ENCODE data around the gene TMEM269. TPM values are rescaled to one million over a fixed set of nuclear protein-coding genes. Genes with fewer than 3 reads are reported as not detected.

Gene TMEM269
- total and polyA plus RNA-seq, 10 of the 15 experiments (the other 5 are each of a cell fraction or from before 2014, with no cell fraction given), result 0.02 to 0.26 (median 0.06) TPM; not detected in 2

- in situ Hi-C loops (cut with MboI), result loop anchor here (10.0 kb wide), 1 partner anchor 145 kb away; no protein-coding TSS in a partner anchor
- ChIA-PET POLR2A (no interaction called here), CTCF (interaction anchor here (1.0 kb wide), 1 partner anchor 162 kb away, joined by 3 read pairs; no protein-coding TSS in a partner anchor), RAD21 (ENCODE audit: unreplicated experiment) (no interaction called here), SMC1A (ENCODE audit: uncharacterized antibody, unreplicated experiment) (no interaction called here)
- ATAC-seq (no peak), DNase-seq (ENCODE audit: low read depth, low spot score) (no peak), FAIRE-seq (no peak)
- Histone ChIP-seq H3K4me1 (ENCODE audit: control insufficient read depth, insufficient read depth, low read length) (peaks cover 11% of the 10 kb centered on the region), H3K4me3 (no peak within 1 kb of the TSS), H4K20me1 (ENCODE audit: control insufficient read depth, insufficient read depth) (no peaks in the 10 kb centered on the region), H3K27me3 (replicated peaks in 1 of 2; ENCODE audit: control insufficient read depth in 2 of 2, insufficient read depth in 2 of 2, low read length in 1 of 2) (no peaks in the 10 kb centered on the region), H3K36me3 (ENCODE audit: control insufficient read depth in 2 of 2, insufficient read depth in 2 of 2, low read length in 1 of 2) (no peaks in the 10 kb centered on the region), H3K79me2 (ENCODE audit: control insufficient read depth, insufficient read depth, low read length) (no peaks in the 10 kb centered on the region), H3K9me3 (replicated peaks; ENCODE audit: control insufficient read depth, insufficient read depth, low read length) (no peaks in the 10 kb centered on the region), H3K9ac (ENCODE audit: control insufficient read depth, insufficient read depth, low read length) (no peak within 1 kb of the TSS), H2AFZ (ENCODE audit: control insufficient read depth, low read depth, low read length) (no peak within 1 kb of the TSS), H3K27ac (ENCODE audit: control insufficient read depth, insufficient read depth) (no peak within 1 kb of the TSS), H3K4me2 (ENCODE audit: control insufficient read depth, insufficient read depth) (no peak within 1 kb of the TSS)
- intact Hi-C loops (cut with micrococcal nuclease; ENCODE audit: unreplicated experiment), result no loop called here
- WGBS (ENCODE audit: insufficient coverage, insufficient replicate concordance, low lambda C conversion rate, missing lambda C conversion rate), result 54% methylated on average over 25 of the region's 27 CpGs
- BruUV-seq (replicated peaks), result no TSS peak
- TF ChIP-seq, protein P1, sequence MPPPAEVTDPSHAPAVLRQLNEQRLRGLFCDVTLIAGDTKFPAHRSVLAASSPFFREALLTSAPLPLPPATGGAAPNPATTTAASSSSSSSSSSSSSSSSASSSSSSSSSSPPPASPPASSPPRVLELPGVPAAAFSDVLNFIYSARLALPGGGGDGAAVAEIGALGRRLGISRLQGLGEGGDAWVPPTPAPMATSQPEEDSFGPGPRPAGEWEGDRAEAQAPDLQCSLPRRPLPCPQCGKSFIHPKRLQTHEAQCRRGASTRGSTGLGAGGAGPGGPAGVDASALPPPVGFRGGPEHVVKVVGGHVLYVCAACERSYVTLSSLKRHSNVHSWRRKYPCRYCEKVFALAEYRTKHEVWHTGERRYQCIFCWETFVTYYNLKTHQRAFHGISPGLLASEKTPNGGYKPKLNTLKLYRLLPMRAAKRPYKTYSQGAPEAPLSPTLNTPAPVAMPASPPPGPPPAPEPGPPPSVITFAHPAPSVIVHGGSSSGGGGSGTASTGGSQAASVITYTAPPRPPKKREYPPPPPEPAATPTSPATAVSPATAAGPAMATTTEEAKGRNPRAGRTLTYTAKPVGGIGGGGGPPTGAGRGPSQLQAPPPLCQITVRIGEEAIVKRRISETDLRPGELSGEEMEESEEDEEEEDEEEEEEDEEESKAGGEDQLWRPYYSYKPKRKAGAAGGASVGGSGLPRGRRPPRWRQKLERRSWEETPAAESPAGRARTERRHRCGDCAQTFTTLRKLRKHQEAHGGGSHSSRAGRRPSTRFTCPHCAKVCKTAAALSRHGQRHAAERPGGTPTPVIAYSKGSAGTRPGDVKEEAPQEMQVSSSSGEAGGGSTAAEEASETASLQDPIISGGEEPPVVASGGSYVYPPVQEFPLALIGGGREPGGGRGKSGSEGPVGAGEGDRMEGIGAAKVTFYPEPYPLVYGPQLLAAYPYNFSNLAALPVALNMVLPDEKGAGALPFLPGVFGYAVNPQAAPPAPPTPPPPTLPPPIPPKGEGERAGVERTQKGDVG (CRISPR knock-in tag; IDR thresholded peaks at IDR 0.05), result no peak
- TF ChIP-seq, protein P2, sequence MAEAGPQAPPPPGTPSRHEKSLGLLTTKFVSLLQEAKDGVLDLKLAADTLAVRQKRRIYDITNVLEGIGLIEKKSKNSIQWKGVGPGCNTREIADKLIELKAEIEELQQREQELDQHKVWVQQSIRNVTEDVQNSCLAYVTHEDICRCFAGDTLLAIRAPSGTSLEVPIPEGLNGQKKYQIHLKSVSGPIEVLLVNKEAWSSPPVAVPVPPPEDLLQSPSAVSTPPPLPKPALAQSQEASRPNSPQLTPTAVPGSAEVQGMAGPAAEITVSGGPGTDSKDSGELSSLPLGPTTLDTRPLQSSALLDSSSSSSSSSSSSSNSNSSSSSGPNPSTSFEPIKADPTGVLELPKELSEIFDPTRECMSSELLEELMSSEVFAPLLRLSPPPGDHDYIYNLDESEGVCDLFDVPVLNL (IDR thresholded peaks at IDR 0.05; ENCODE audit: low read depth, low read length), result no peak
- TF ChIP-seq, protein P3, sequence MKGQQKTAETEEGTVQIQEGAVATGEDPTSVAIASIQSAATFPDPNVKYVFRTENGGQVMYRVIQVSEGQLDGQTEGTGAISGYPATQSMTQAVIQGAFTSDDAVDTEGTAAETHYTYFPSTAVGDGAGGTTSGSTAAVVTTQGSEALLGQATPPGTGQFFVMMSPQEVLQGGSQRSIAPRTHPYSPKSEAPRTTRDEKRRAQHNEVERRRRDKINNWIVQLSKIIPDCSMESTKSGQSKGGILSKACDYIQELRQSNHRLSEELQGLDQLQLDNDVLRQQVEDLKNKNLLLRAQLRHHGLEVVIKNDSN (IDR thresholded peaks at IDR 0.05; ENCODE audit: borderline replicate concordance, extremely low read length, insufficient read depth, low read depth, low read length), result no peak
- no peak for TF ChIP-seq KDM1A (IDR thresholded peaks at IDR 0.05; ENCODE audit: borderline replicate concordance)
- TF ChIP-seq HCFC1 (IDR thresholded peaks at IDR 0.05; ENCODE audit: low read length), result no peak
- TF ChIP-seq SPI1 (IDR thresholded peaks at IDR 0.05; ENCODE audit: borderline replicate concordance, insufficient read depth, low read depth, low read length), result no peak
- no peak for TF ChIP-seq MLLT1 (IDR thresholded peaks at IDR 0.05)
- no peak for TF ChIP-seq E2F8 (IDR thresholded peaks at IDR 0.05; ENCODE audit: low read depth, partially characterized antibody)
- no peak for TF ChIP-seq BMI1 (IDR thresholded peaks at IDR 0.05; ENCODE audit: borderline replicate concordance)
- TF ChIP-seq SIN3A (IDR thresholded peaks at IDR 0.05; ENCODE audit: low read depth, low read length), result no peak
- no peak for TF ChIP-seq RB1 (IDR thresholded peaks at IDR 0.05; ENCODE audit: borderline replicate concordance)
- no peak for TF ChIP-seq NR2F1 (conservative IDR thresholded peaks at IDR 0.05)
- no peak for TF ChIP-seq CHD1 (IDR thresholded peaks at IDR 0.05; ENCODE audit: low read depth, low read length)
These were observed 44.8 kb upstream of the TMEM269 start, which contains the start of gene CLDN19 for GRCh38 chr1:42739753-42740700. Gene CLDN19 (minus strand): TSS chr1:42740236. CDS start chr1:42740063, 173 bp downstream.

Measured in GM12878 (cell line).